GM18868 (cell line): ENCODE data around the gene TRAPPC1.
"Not testable (repeated sequence)": the region's sequence is repeated elsewhere in the genome, so short reads cannot be mapped to it uniquely, and the experiment has no call there.

ENCODE experiments used
- ATAC-seq: cut with Tn5 transposase; IDR thresholded peaks from one replicate; pipeline ENCODE4 v1.9.1; 2021; ENCODE audit warnings: mild to moderate bottlenecking, moderate library complexity; ENCODE audit not compliant: unreplicated experiment

TRAPPC1 gene

GRCh38 chr17:7931709-7932482, at the start of gene TRAPPC1, which contains the start of gene CNTROB:
Gene TRAPPC1, minus strand, starts transcription at chr17:7931946. Its CDS starts 117 bp downstream, at chr17:7931829.
Gene CNTROB, plus strand, starts transcription at chr17:7932206. Its CDS starts 874 bp downstream, at chr17:7933080.
- ATAC-seq: peak; percentile 94

GRCh38 chr17:7977805-7978204, 46.1 kb upstream of the TRAPPC1 start:
- no peak for ATAC-seq

GRCh38 chr17:7977039-7977438, 45.3 kb upstream of the TRAPPC1 start:
- no peak for ATAC-seq

GRCh38 chr17:7974638-7975131, 42.9 kb upstream of the TRAPPC1 start:
- ATAC-seq: no peak

GRCh38 chr17:7972131-7972785, 40.5 kb upstream of the TRAPPC1 start:
- no peak for ATAC-seq

- ATAC-seq: no peak
These were observed 39.9 kb upstream of the TRAPPC1 start for GRCh38 chr17:7971651-7972050.

- ATAC-seq: no peak
These were observed 37.7 kb upstream of the TRAPPC1 start for GRCh38 chr17:7969433-7969832.

- ATAC-seq: no peak
These were observed 36.0 kb upstream of the TRAPPC1 start for GRCh38 chr17:7967751-7968150.

GRCh38 chr17:7961421-7961820, 29.7 kb upstream of the TRAPPC1 start:
- no peak for ATAC-seq

- no peak for ATAC-seq
These were observed 27.9 kb upstream of the TRAPPC1 start for GRCh38 chr17:7959503-7960253.

- no peak for ATAC-seq
These were observed 24.7 kb upstream of the TRAPPC1 start for GRCh38 chr17:7956228-7956965.

- no peak for ATAC-seq
These were observed 23.9 kb upstream of the TRAPPC1 start for GRCh38 chr17:7955414-7956227.

GRCh38 chr17:7953266-7953665, 21.5 kb upstream of the TRAPPC1 start:
- not testable (repeated sequence) for ATAC-seq

GRCh38 chr17:7951143-7951792, 19.5 kb upstream of the TRAPPC1 start:
- peak; percentile 74 for ATAC-seq

GRCh38 chr17:7950578-7950977, 18.8 kb upstream of the TRAPPC1 start:
- no peak for ATAC-seq

- ATAC-seq: no peak
These were observed 15.9 kb upstream of the TRAPPC1 start for GRCh38 chr17:7947651-7948050.

GRCh38 chr17:7946441-7946840, 14.7 kb upstream of the TRAPPC1 start:
- no peak for ATAC-seq

- no peak for ATAC-seq
These were observed 13.9 kb upstream of the TRAPPC1 start for GRCh38 chr17:7945651-7946050.

GRCh38 chr17:7944326-7944725, 12.6 kb upstream of the TRAPPC1 start:
- no peak for ATAC-seq
